ENCODE data around the gene KLHL2.
"Not testable (repeated sequence)": the region's sequence is repeated elsewhere in the genome, so short reads cannot be mapped to it uniquely, and the experiment has no call there.

DNA sequence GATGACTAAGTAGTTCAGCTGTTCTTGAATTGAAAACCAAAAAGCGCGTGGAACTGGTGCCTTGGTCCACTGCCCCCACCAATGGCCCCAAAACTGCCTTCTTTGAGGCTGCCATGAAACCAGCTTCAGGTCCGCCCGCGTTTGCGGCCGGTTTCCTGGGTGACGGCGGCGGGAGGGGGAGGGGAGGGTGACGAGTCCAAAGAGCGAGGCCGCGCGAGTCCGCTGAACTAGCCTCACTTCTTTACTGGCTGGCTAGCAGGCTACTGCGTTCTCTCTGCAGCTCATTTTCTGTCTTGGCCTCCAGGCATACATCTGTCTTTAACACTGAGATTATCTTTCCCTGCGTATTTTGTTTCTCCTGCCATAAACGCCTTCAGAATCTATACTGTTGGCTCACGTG is 72.2 kb downstream of the KLHL2 start:
- TF ChIP-seq EZH2 (conservative IDR thresholded peaks at IDR 0.05; ENCODE audit: low read depth, low read length); NFE2L2 (IDR thresholded peaks at IDR 0.05; ENCODE audit: low read length); ZNF10 (CRISPR knock-in tag; IDR thresholded peaks at IDR 0.05; ENCODE audit: borderline replicate concordance, low read depth); SP5 (CRISPR knock-in tag; IDR thresholded peaks at IDR 0.05; ENCODE audit: borderline replicate concordance, low read depth); TCF12 (IDR thresholded peaks at IDR 0.05); TCF12 (CRISPR knock-in tag; IDR thresholded peaks at IDR 0.05); ZNF558 (CRISPR knock-in tag; IDR thresholded peaks at IDR 0.05; ENCODE audit: borderline replicate concordance): not testable (repeated sequence)
- TF ChIP-seq, protein P1, sequence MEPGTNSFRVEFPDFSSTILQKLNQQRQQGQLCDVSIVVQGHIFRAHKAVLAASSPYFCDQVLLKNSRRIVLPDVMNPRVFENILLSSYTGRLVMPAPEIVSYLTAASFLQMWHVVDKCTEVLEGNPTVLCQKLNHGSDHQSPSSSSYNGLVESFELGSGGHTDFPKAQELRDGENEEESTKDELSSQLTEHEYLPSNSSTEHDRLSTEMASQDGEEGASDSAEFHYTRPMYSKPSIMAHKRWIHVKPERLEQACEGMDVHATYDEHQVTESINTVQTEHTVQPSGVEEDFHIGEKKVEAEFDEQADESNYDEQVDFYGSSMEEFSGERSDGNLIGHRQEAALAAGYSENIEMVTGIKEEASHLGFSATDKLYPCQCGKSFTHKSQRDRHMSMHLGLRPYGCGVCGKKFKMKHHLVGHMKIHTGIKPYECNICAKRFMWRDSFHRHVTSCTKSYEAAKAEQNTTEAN (CRISPR knock-in tag; conservative IDR thresholded peaks at IDR 0.05): not testable (repeated sequence)
- TF ChIP-seq, protein P2, sequence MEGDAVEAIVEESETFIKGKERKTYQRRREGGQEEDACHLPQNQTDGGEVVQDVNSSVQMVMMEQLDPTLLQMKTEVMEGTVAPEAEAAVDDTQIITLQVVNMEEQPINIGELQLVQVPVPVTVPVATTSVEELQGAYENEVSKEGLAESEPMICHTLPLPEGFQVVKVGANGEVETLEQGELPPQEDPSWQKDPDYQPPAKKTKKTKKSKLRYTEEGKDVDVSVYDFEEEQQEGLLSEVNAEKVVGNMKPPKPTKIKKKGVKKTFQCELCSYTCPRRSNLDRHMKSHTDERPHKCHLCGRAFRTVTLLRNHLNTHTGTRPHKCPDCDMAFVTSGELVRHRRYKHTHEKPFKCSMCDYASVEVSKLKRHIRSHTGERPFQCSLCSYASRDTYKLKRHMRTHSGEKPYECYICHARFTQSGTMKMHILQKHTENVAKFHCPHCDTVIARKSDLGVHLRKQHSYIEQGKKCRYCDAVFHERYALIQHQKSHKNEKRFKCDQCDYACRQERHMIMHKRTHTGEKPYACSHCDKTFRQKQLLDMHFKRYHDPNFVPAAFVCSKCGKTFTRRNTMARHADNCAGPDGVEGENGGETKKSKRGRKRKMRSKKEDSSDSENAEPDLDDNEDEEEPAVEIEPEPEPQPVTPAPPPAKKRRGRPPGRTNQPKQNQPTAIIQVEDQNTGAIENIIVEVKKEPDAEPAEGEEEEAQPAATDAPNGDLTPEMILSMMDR (CRISPR knock-in tag; IDR thresholded peaks at IDR 0.05): not testable (repeated sequence)
- TF ChIP-seq, protein P3, sequence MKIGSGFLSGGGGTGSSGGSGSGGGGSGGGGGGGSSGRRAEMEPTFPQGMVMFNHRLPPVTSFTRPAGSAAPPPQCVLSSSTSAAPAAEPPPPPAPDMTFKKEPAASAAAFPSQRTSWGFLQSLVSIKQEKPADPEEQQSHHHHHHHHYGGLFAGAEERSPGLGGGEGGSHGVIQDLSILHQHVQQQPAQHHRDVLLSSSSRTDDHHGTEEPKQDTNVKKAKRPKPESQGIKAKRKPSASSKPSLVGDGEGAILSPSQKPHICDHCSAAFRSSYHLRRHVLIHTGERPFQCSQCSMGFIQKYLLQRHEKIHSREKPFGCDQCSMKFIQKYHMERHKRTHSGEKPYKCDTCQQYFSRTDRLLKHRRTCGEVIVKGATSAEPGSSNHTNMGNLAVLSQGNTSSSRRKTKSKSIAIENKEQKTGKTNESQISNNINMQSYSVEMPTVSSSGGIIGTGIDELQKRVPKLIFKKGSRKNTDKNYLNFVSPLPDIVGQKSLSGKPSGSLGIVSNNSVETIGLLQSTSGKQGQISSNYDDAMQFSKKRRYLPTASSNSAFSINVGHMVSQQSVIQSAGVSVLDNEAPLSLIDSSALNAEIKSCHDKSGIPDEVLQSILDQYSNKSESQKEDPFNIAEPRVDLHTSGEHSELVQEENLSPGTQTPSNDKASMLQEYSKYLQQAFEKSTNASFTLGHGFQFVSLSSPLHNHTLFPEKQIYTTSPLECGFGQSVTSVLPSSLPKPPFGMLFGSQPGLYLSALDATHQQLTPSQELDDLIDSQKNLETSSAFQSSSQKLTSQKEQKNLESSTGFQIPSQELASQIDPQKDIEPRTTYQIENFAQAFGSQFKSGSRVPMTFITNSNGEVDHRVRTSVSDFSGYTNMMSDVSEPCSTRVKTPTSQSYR (CRISPR knock-in tag; IDR thresholded peaks at IDR 0.05; ENCODE audit: borderline replicate concordance): not testable (repeated sequence)
